Measurements from ENCODE around the gene LGALSL.
"Not testable (repeated sequence)": the region's sequence is repeated elsewhere in the genome, so short reads cannot be mapped to it uniquely, and the experiment has no call there.

The LGALSL gene

GRCh38 chr2:64442801-64443429 is 11.0 kb upstream of the LGALSL start:
- DNase-seq (ENCODE audit: insufficient read length, low spot score) (no peak), FAIRE-seq (no peak)
- TF ChIP-seq CTCF (IDR thresholded peaks at IDR 0.05; ENCODE audit: insufficient read depth, missing control alignments) = no peak

- FAIRE-seq; DNase-seq (ENCODE audit: insufficient read length, low spot score): not testable (repeated sequence)
These were observed 8.0 kb upstream of the LGALSL start for GRCh38 chr2:64445970-64446369.

GRCh38 chr2:64447317-64448040 is 6.5 kb upstream of the LGALSL start:
- FAIRE-seq (no peak), DNase-seq (ENCODE audit: insufficient read length, low spot score) (no peak)
- TF ChIP-seq CTCF (IDR thresholded peaks at IDR 0.05; ENCODE audit: insufficient read depth, missing control alignments) = no peak

- no peak for DNase-seq (ENCODE audit: insufficient read length, low spot score)
- no peak for FAIRE-seq
- TF ChIP-seq CTCF (IDR thresholded peaks at IDR 0.05; ENCODE audit: insufficient read depth, missing control alignments) = no peak
These were observed 5.9 kb upstream of the LGALSL start for GRCh38 chr2:64448041-64448426.

GRCh38 chr2:64451051-64451450 is 2.9 kb upstream of the LGALSL start:
- TF ChIP-seq CTCF (IDR thresholded peaks at IDR 0.05; ENCODE audit: insufficient read depth, missing control alignments) = no peak
- DNase-seq (ENCODE audit: insufficient read length, low spot score) = no peak
- FAIRE-seq = no peak

- no peak for TF ChIP-seq CTCF (IDR thresholded peaks at IDR 0.05; ENCODE audit: insufficient read depth, missing control alignments)
- FAIRE-seq (no peak), DNase-seq (ENCODE audit: insufficient read length, low spot score) (peak; percentile 50)
These were observed 697 bp downstream of the LGALSL start for GRCh38 chr2:64454386-64455332.

- FAIRE-seq (no peak), DNase-seq (ENCODE audit: insufficient read length, low spot score) (no peak)
- TF ChIP-seq CTCF (IDR thresholded peaks at IDR 0.05; ENCODE audit: insufficient read depth, missing control alignments) = no peak
These were observed 1.6 kb downstream of the LGALSL start for GRCh38 chr2:64455545-64455944.
